ENCODE data around the gene INS. TPM values are rescaled to one million over a fixed set of nuclear protein-coding genes. Genes with fewer than 3 reads are reported as not detected.

Gene INS
- total RNA-seq, 4 donors from 2014 or later, result not detected

- H3K9me3 ChIP-seq, result peaks cover 0 to 6% (median 0%) of the 10 kb centered on the region in 4 donors
- TF ChIP-seq CTCF (IDR thresholded peaks at IDR 0.05), result no peak
- TF ChIP-seq POLR2A (IDR thresholded peaks at IDR 0.05), result no peak
- DNase-seq, result no peak
- H3K27me3 ChIP-seq, result no peaks in the 10 kb centered on the region
- no peak overlapping the region for H3K4me3 ChIP-seq
- no peaks in the 10 kb centered on the region for H3K36me3 ChIP-seq
- no peak overlapping the region for H3K27ac ChIP-seq
- no peaks in the 10 kb centered on the region for H3K4me1 ChIP-seq
Observed at GRCh38 chr11:2114430-2115241, 46.4 kb downstream of the INS start.

- TF ChIP-seq POLR2A (IDR thresholded peaks at IDR 0.05) (no peak), CTCF (IDR thresholded peaks at IDR 0.05) (no peak)
- no peaks in the 10 kb centered on the region for H3K36me3 ChIP-seq
Observed at GRCh38 chr11:2113776-2114175, 47.2 kb downstream of the INS start.

DNA sequence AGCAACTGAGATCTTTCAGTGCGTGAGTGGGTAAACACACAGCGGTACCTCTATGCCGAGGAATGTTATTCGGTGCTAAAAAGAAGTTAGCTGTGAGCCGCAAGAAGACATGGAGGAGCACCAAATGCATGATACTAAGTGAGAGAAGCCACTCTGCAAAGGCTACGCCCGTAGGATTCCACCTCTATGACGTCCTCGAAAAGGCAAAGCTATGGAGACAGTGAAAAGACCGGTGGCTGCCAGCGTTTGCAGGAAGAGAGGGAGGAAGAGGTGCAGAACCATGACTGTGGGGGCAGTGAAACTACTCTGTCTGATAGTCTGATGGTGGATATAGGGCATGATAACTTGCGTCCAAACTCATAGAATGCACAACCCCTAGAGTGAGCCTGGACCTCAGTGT lies 50.5 kb downstream of the INS start:
- no peaks in the 10 kb centered on the region for H3K36me3 ChIP-seq
- TF ChIP-seq CTCF (IDR thresholded peaks at IDR 0.05) (no peak), POLR2A (IDR thresholded peaks at IDR 0.05) (no peak)
- no peak for DNase-seq
- no peak overlapping the region for H3K27ac ChIP-seq
- H3K4me3 ChIP-seq, result no peak overlapping the region
- H3K4me1 ChIP-seq, result no peaks in the 10 kb centered on the region
- no peaks in the 10 kb centered on the region for H3K27me3 ChIP-seq
- no peaks in the 10 kb centered on the region for H3K9me3 ChIP-seq

More at GRCh38 chr11:2113776-2114175, 47.2 kb downstream of the INS start:
- no peaks in the 10 kb centered on the region for H3K27me3 ChIP-seq
- no peak overlapping the region for H3K4me3 ChIP-seq
- peaks cover 0 to 6% (median 0%) of the 10 kb centered on the region in 4 donors for H3K9me3 ChIP-seq
- no peak for DNase-seq
- no peaks in the 10 kb centered on the region for H3K4me1 ChIP-seq
- H3K27ac ChIP-seq, result no peak overlapping the region

Small RNAs within 50 kb of the gene (small RNA-seq; reads per million reads assigned to genes)
- gene MIR4686 (0 reads per million in 2 donors), gene MIR483 (0.29 to 0.51 reads per million in 2 donors)

Other genes starting within 250 kb of the INS start
- 10 to 100 TPM in 1 of 4 donors, not detected in 3; 14.0 TPM for gene TNNT3, start 241.5 kb downstream of the INS start, total RNA-seq
- gene MRPL23, start 213.9 kb downstream of the INS start, total RNA-seq, result 100 to 1,000 TPM in 1 of 4 donors, 10 to 100 TPM in 3; 93.3 to 116 (median 95.0) TPM
- 10 to 100 TPM in 2 of 4 donors, 1 to 10 TPM in 2; 2.5 to 34.7 (median 11.8) TPM for gene H19, start 163.4 kb downstream of the INS start, total RNA-seq
- 10 to 100 TPM in 1 of 4 donors, 1 to 10 TPM in 3; 1.9 to 15.5 (median 9.5) TPM for gene IGF2, start 21.8 kb downstream of the INS start, total RNA-seq
- gene TH, start 10.6 kb upstream of the INS start, total RNA-seq, result 1 to 10 TPM in 1 of 4 donors, not detected in 3; 1.7 TPM
- 10 to 100 TPM in 1 of 4 donors, 1 to 10 TPM in 3; 7.5 to 11.9 (median 8.4) TPM for gene ASCL2, start 109.4 kb upstream of the INS start, total RNA-seq
- 1 to 10 TPM in 3 of 4 donors, not detected in 1; 1.1 to 9.9 (median 1.3) TPM for gene C11orf21, start 140.7 kb upstream of the INS start, total RNA-seq
- 1 to 10 TPM in 2 of 4 donors, not detected in 2; 1.6 to 1.7 TPM for gene TSPAN32, start 140.8 kb upstream of the INS start, total RNA-seq
- 100 to 1,000 TPM in 2 of 4 donors, 10 to 100 TPM in 2; 49.2 to 124 (median 100) TPM for gene CD81, start 216.1 kb upstream of the INS start, total RNA-seq
- 10 to 100 TPM; 16.5 to 40.2 (median 34.1) TPM for gene TSSC4, start 239.5 kb upstream of the INS start, total RNA-seq

Data from Peyer's patch (tissue), 4 donors.